22Rv1 (cell line): Measurements from ENCODE around the gene KLHL42.

Experiments
- ZFX ChIP-seq: fragments of 450-650 bp; IDR thresholded peaks from 2 replicates; pipeline ENCODE4 v1.6.1; 2017; ENCODE audit warnings: antibody characterized with exemption, borderline replicate concordance
- TF ChIP-seq, protein P1 (sequence below): fragments of 450-650 bp; IDR thresholded peaks from 2 replicates; pipeline ENCODE4 v1.5.1; 2017; ENCODE audit warnings: mild to moderate bottlenecking

DNA sequence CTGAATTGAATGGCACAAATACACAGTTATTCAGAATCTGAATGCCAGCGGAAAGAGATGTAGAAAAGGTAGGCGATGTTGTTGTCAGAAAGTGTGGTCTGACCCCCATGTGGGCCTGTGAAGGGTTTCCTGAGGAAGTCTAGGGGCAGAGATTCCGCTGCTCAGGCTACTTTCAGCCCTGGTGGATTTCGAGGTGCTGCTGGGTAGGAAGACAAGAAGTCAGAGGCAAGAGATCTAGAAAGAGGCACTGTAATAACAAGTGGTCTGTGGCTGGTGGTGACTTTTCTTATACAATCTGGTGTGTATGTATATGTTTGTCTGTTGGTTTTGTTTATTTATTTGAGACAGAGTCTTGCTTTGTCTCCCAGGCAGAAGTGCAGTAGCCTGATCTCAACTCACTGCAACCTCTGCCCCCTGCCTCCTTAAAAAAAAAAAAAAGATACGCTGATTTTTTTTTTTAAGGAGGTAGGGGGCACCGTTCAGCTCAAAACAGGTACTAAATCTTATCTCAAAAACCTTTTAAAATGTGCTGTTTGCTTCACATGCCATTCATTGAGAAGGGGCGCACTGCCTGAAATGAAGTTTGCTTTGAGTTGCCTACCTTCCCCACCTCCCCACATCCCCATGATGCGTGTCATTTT lies 27.1 kb downstream of the KLHL42 start:
- TF ChIP-seq, protein P1, sequence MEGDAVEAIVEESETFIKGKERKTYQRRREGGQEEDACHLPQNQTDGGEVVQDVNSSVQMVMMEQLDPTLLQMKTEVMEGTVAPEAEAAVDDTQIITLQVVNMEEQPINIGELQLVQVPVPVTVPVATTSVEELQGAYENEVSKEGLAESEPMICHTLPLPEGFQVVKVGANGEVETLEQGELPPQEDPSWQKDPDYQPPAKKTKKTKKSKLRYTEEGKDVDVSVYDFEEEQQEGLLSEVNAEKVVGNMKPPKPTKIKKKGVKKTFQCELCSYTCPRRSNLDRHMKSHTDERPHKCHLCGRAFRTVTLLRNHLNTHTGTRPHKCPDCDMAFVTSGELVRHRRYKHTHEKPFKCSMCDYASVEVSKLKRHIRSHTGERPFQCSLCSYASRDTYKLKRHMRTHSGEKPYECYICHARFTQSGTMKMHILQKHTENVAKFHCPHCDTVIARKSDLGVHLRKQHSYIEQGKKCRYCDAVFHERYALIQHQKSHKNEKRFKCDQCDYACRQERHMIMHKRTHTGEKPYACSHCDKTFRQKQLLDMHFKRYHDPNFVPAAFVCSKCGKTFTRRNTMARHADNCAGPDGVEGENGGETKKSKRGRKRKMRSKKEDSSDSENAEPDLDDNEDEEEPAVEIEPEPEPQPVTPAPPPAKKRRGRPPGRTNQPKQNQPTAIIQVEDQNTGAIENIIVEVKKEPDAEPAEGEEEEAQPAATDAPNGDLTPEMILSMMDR = peak; percentile 30
- no peak for TF ChIP-seq ZFX
